ENCODE measurements around the gene SLC25A19. TPM values are rescaled to one million over a fixed set of nuclear protein-coding genes. Genes with fewer than 3 reads are reported as not detected.

The SLC25A19 gene
- total and polyA plus RNA-seq, 2 donors (not counting 1 experiment from before 2014, with no cell fraction given), result 36.8 to 46.4 TPM

DNA sequence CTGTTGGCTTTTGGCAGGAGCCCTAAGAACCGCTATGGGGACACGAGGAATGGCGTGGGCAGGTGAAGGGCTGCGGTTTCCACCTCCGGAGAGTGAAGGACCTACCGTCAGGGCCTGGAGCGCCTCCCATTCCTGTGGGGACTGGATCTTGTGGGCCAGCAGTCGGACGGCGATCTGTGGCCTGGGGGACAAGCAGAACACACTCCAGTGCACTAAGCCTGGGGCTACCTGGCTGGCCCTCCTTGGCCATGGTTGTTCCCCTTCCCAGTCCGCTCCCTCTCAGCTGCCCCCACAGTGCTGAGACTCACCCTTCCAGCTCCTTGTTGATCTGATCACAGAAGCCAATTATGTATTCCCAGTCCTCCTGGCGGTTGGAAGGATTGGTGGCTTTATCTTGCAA is 42.8 kb downstream of the SLC25A19 start:
- H3K36me3 ChIP-seq (replicated peaks in 1 of 2; ENCODE audit: control extremely low read depth in 1 of 2, control insufficient read depth in 1 of 2, extremely low read depth in 1 of 2, insufficient read depth in 2 of 2, low read length in 1 of 2), result peaks cover 0 to 56% of the 10 kb centered on the region in 2 experiments
- Mint-ChIP-seq H3K27ac (peak overlapping the region; percentile 73), H3K4me1 (peaks cover 55% of the 10 kb centered on the region), H3K27me3 (no peaks in the 10 kb centered on the region), H3K9me3 (ENCODE audit: insufficient read depth) (no peaks in the 10 kb centered on the region), H3K4me3 (no peak overlapping the region)
- DNase-seq (no peak), ATAC-seq (ENCODE audit: low read depth) (no peak)
- 98% methylated on average over 10 of the region's 12 CpGs for WGBS (ENCODE audit: insufficient coverage)
- peak overlapping the region in 1 of 2 donors; percentile 23 for H3K27ac ChIP-seq (ENCODE audit: low read length in 2 of 2)
- H3K4me3 ChIP-seq (ENCODE audit: control extremely low read depth in 1 of 5, extremely low read depth in 1 of 5, insufficient read depth in 1 of 5, low read depth in 2 of 5, low read length in 4 of 5), result no peak overlapping the region
- H3K4me2 ChIP-seq (replicated peaks; ENCODE audit: low read depth, low read length, poor library complexity, severe bottlenecking), result no peak overlapping the region
- TF ChIP-seq, protein P1, sequence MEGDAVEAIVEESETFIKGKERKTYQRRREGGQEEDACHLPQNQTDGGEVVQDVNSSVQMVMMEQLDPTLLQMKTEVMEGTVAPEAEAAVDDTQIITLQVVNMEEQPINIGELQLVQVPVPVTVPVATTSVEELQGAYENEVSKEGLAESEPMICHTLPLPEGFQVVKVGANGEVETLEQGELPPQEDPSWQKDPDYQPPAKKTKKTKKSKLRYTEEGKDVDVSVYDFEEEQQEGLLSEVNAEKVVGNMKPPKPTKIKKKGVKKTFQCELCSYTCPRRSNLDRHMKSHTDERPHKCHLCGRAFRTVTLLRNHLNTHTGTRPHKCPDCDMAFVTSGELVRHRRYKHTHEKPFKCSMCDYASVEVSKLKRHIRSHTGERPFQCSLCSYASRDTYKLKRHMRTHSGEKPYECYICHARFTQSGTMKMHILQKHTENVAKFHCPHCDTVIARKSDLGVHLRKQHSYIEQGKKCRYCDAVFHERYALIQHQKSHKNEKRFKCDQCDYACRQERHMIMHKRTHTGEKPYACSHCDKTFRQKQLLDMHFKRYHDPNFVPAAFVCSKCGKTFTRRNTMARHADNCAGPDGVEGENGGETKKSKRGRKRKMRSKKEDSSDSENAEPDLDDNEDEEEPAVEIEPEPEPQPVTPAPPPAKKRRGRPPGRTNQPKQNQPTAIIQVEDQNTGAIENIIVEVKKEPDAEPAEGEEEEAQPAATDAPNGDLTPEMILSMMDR (IDR thresholded peaks at IDR 0.05), result no peak
- H3K4me1 ChIP-seq (ENCODE audit: control insufficient read depth in 2 of 2, insufficient read depth in 2 of 2, low read length in 2 of 2), result peaks cover 32 to 74% of the 10 kb centered on the region in 2 donors
- ChIA-PET CTCF (no interaction called here), POLR2A (interaction anchor here (0.7 kb wide), 1 partner anchor 73 kb away, joined by 3 read pairs; no protein-coding TSS in a partner anchor)
- no peak overlapping the region for H2AFZ ChIP-seq (ENCODE audit: insufficient read depth, low read depth, low read length, poor library complexity, severe bottlenecking)
- H3K9me3 ChIP-seq (ENCODE audit: control extremely low read depth in 1 of 3, control insufficient read depth in 2 of 3, insufficient read depth in 1 of 3, low read length in 2 of 3), result no peaks in the 10 kb centered on the region
- no peaks in the 10 kb centered on the region for H3K27me3 ChIP-seq (replicated peaks in 1 of 4; ENCODE audit: control extremely low read depth in 1 of 4, control insufficient read depth in 3 of 4, insufficient read depth in 4 of 4, low read length in 3 of 4)
- peaks cover 65% of the 10 kb centered on the region for H3K79me2 ChIP-seq (ENCODE audit: control insufficient read depth, insufficient read depth, low read length)
- intact Hi-C loops (cut with micrococcal nuclease), result no loop called here
- peaks cover 40% of the 10 kb centered on the region for H4K20me1 ChIP-seq (ENCODE audit: control insufficient read depth, insufficient read depth, low read length, poor library complexity, severe bottlenecking)
- no peak overlapping the region for H3K9ac ChIP-seq (ENCODE audit: low read length)

DNA sequence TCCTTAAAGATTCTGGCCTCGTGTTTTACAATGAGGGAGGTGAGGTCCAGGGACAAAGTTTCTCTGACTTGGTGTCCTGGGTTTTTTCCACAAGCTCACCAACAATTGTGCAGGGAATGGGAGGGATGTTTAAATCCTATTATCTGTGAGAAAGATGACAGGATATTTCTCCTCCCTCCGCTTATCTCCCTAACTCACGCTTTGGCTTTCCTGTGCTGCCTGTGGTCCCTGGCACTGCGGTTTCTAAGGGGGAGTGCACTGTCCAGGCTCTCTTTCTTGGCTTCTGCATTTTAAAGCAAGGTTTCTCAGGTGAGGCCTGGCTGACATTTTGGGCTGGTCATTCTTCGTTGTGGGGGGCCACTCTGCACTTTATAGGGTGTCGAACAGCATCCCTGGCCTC is 44.2 kb downstream of the SLC25A19 start:
- H4K20me1 ChIP-seq (ENCODE audit: control insufficient read depth, insufficient read depth, low read length, poor library complexity, severe bottlenecking), result peaks cover 37% of the 10 kb centered on the region
- no peak overlapping the region for H3K9ac ChIP-seq (ENCODE audit: low read length)
- H3K4me1 ChIP-seq (ENCODE audit: control insufficient read depth in 2 of 2, insufficient read depth in 2 of 2, low read length in 2 of 2), result peaks cover 23 to 73% of the 10 kb centered on the region in 2 donors
- intact Hi-C loops (cut with micrococcal nuclease), result no loop called here
- Mint-ChIP-seq H3K9me3 (ENCODE audit: insufficient read depth) (no peaks in the 10 kb centered on the region), H3K4me1 (peaks cover 48% of the 10 kb centered on the region), H3K27me3 (no peaks in the 10 kb centered on the region), H3K4me3 (peak overlapping the region; percentile 81), H3K27ac (peak overlapping the region; percentile 94)
- peak overlapping the region in 1 of 5 experiments; percentile 6 for H3K4me3 ChIP-seq (ENCODE audit: control extremely low read depth in 1 of 5, extremely low read depth in 1 of 5, insufficient read depth in 1 of 5, low read depth in 2 of 5, low read length in 4 of 5)
- peak overlapping the region; percentile 53 for H3K4me2 ChIP-seq (replicated peaks; ENCODE audit: low read depth, low read length, poor library complexity, severe bottlenecking)
- no peak for DNase-seq
- WGBS (ENCODE audit: insufficient coverage), result 87% methylated on average over 4 of the region's 6 CpGs
- TF ChIP-seq EZH2 (IDR thresholded peaks at IDR 0.05; ENCODE audit: borderline replicate concordance, insufficient read depth, low read depth, low read length, poor library complexity, severe bottlenecking), result no peak
- TF ChIP-seq, protein P1 (IDR thresholded peaks at IDR 0.05), result no peak
- ATAC-seq (ENCODE audit: low read depth), result no peak
- no peaks in the 10 kb centered on the region for H3K27me3 ChIP-seq (replicated peaks in 1 of 4; ENCODE audit: control extremely low read depth in 1 of 4, control insufficient read depth in 3 of 4, insufficient read depth in 4 of 4, low read length in 3 of 4)
- CTCF ChIA-PET, result interaction anchor here (0.6 to 3.3 kb wide), 4 partner anchors 13 to 167 kb away, joined by 3 to 23 read pairs (median 4); partner anchors contain the start of genes GGA3 and MRPS7
- peaks cover 51% of the 10 kb centered on the region for H3K79me2 ChIP-seq (ENCODE audit: control insufficient read depth, insufficient read depth, low read length)
- H2AFZ ChIP-seq (ENCODE audit: insufficient read depth, low read depth, low read length, poor library complexity, severe bottlenecking), result no peak overlapping the region
- POLR2A ChIA-PET, result interaction anchor here (1.1 to 1.6 kb wide), 2 partner anchors 16 to 26 kb away, joined by 3 to 10 read pairs; partner anchors contain the start of genes GGA3, MIF4GD and MRPS7
- H3K36me3 ChIP-seq (replicated peaks in 1 of 2; ENCODE audit: control extremely low read depth in 1 of 2, control insufficient read depth in 1 of 2, extremely low read depth in 1 of 2, insufficient read depth in 2 of 2, low read length in 1 of 2), result peaks cover 0 to 70% of the 10 kb centered on the region in 2 experiments
- H3K27ac ChIP-seq (ENCODE audit: low read length in 2 of 2), result peak overlapping the region; percentile 36 to 80
- no peaks in the 10 kb centered on the region for H3K9me3 ChIP-seq (ENCODE audit: control extremely low read depth in 1 of 3, control insufficient read depth in 2 of 3, insufficient read depth in 1 of 3, low read length in 2 of 3)

All from B cell (primary cell).